ENCODE data around the gene CCDC194. TPM values are rescaled to one million over a fixed set of nuclear protein-coding genes. Genes with fewer than 3 reads are reported as not detected.

CCDC194 gene
- not detected for total RNA-seq
- polyA plus RNA-seq (ENCODE audit: insufficient read length in 2 of 2), result not detected
- long read RNA-seq, donor 1, result 0 reads
- long read RNA-seq, donor 2, partial matches to known transcripts, result 0 of 1 reads
- long read RNA-seq, donor 2, other reads (novel, unspliced or antisense), result 0 of 1 reads
- long read RNA-seq, donor 3, result 0 reads
- long read RNA-seq, donor 4, result 0 reads

DNA sequence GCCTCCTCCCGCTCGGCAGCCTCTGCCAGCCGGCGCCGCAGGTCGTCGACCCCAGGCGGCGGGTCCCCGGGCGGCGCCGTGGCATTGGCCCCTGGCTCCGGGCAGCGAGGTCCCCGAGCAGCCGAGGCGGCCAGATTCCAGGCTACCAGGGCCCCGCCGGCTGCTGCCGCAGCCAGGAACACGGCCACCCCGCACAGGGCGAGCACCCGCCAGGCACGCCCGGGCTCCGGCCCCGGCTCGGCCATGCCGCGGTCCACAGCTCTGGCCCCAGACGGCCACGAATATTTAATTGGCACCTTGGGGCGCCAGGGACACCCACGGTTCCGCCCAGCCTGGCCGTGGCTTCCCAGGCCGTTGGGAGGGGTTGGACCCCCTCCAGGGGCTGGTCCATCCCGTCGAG, at the start of gene CCDC194:
Gene CCDC194 (minus strand): TSS at position 283 of the 400 bp plus-strand sequence. CDS start 38 bp downstream, at position 245.
- DNase-seq (ENCODE audit: low read depth in 4 of 6, low spot score in 6 of 6), result no peak
- Histone ChIP-seq H3K36me3 (ENCODE audit: control insufficient read depth, insufficient read depth, low read length) (no peaks in the 10 kb centered on the region), H3K4me3 (ENCODE audit: low read depth, low read length) (no peak within 1 kb of the TSS), H3K9me3 (ENCODE audit: control insufficient read depth, insufficient read depth, low read length) (no peaks in the 10 kb centered on the region), H3K27ac (ENCODE audit: low read depth, low read length) (no peak within 1 kb of the TSS), H3K27me3 (ENCODE audit: control insufficient read depth, insufficient read depth, low read length) (peaks cover 11% of the 10 kb centered on the region), H3K4me1 (ENCODE audit: control insufficient read depth, insufficient read depth, low read length) (peaks cover 13% of the 10 kb centered on the region)
- 38% methylated on average over 41 of the region's 41 CpGs for WGBS (ENCODE audit: insufficient coverage)

GRCh38 chr19:17441241-17442021, 47.4 kb upstream of the CCDC194 start:
- no peak overlapping the region for H3K4me3 ChIP-seq (ENCODE audit: low read depth, low read length)
- H3K27me3 ChIP-seq (ENCODE audit: control insufficient read depth, insufficient read depth, low read length), result no peaks in the 10 kb centered on the region
- H3K9me3 ChIP-seq (ENCODE audit: control insufficient read depth, insufficient read depth, low read length), result no peaks in the 10 kb centered on the region
- peaks cover 6% of the 10 kb centered on the region for H3K36me3 ChIP-seq (ENCODE audit: control insufficient read depth, insufficient read depth, low read length)
- 37% methylated on average over 6 of the region's 8 CpGs for WGBS (ENCODE audit: insufficient coverage)
- DNase-seq (ENCODE audit: low read depth in 4 of 6, low spot score in 6 of 6), result peak in 2 of 6 donors; percentile 14 to 46
- no peaks in the 10 kb centered on the region for H3K4me1 ChIP-seq (ENCODE audit: control insufficient read depth, insufficient read depth, low read length)
- H3K27ac ChIP-seq (ENCODE audit: low read depth, low read length), result no peak overlapping the region

GRCh38 chr19:17436874-17437267, 42.9 kb upstream of the CCDC194 start:
- H3K27me3 ChIP-seq (ENCODE audit: control insufficient read depth, insufficient read depth, low read length), result no peaks in the 10 kb centered on the region
- peaks cover 21% of the 10 kb centered on the region for H3K36me3 ChIP-seq (ENCODE audit: control insufficient read depth, insufficient read depth, low read length)
- WGBS (ENCODE audit: insufficient coverage), result 56% methylated on average over 1 of the region's 7 CpGs
- no peak overlapping the region for H3K4me3 ChIP-seq (ENCODE audit: low read depth, low read length)
- no peak for DNase-seq (ENCODE audit: low read depth in 4 of 6, low spot score in 6 of 6)
- no peaks in the 10 kb centered on the region for H3K4me1 ChIP-seq (ENCODE audit: control insufficient read depth, insufficient read depth, low read length)
- no peak overlapping the region for H3K27ac ChIP-seq (ENCODE audit: low read depth, low read length)
- H3K9me3 ChIP-seq (ENCODE audit: control insufficient read depth, insufficient read depth, low read length), result no peaks in the 10 kb centered on the region

GRCh38 chr19:17436094-17436873, 42.3 kb upstream of the CCDC194 start:
- no peaks in the 10 kb centered on the region for H3K27me3 ChIP-seq (ENCODE audit: control insufficient read depth, insufficient read depth, low read length)
- H3K9me3 ChIP-seq (ENCODE audit: control insufficient read depth, insufficient read depth, low read length), result no peaks in the 10 kb centered on the region
- no peak overlapping the region for H3K27ac ChIP-seq (ENCODE audit: low read depth, low read length)
- H3K4me1 ChIP-seq (ENCODE audit: control insufficient read depth, insufficient read depth, low read length), result no peaks in the 10 kb centered on the region
- 97% methylated on average over 23 of the region's 25 CpGs for WGBS (ENCODE audit: insufficient coverage)
- H3K4me3 ChIP-seq (ENCODE audit: low read depth, low read length), result no peak overlapping the region
- peaks cover 21% of the 10 kb centered on the region for H3K36me3 ChIP-seq (ENCODE audit: control insufficient read depth, insufficient read depth, low read length)
- DNase-seq (ENCODE audit: low read depth in 4 of 6, low spot score in 6 of 6), result no peak

DNA sequence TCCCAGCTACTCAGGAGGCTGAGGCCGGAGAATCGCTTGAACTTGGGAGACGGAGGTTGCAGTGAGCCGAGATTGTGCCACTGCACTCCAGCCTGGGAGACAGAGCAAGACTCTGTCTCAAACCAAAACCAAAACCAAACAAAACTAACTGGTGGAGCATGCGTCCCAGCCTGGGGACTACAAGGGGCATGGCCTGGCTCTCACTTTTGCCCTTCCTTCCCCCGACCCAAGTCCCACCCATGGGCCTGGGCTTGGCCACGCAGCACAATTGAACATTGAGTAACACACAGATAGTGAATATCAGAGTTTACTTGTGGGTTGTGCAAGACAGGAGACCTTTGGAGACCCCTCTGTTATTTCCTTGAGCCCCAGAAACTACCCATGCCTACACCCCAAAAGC, 41.2 kb upstream of the CCDC194 start:
- H3K27me3 ChIP-seq (ENCODE audit: control insufficient read depth, insufficient read depth, low read length), result no peaks in the 10 kb centered on the region
- DNase-seq (ENCODE audit: low read depth in 4 of 6, low spot score in 6 of 6), result no peak
- H3K36me3 ChIP-seq (ENCODE audit: control insufficient read depth, insufficient read depth, low read length), result peaks cover 21% of the 10 kb centered on the region
- no peaks in the 10 kb centered on the region for H3K9me3 ChIP-seq (ENCODE audit: control insufficient read depth, insufficient read depth, low read length)
- no peak overlapping the region for H3K27ac ChIP-seq (ENCODE audit: low read depth, low read length)
- H3K4me1 ChIP-seq (ENCODE audit: control insufficient read depth, insufficient read depth, low read length), result no peaks in the 10 kb centered on the region
- no peak overlapping the region for H3K4me3 ChIP-seq (ENCODE audit: low read depth, low read length)
- 90% methylated on average over 5 of the region's 7 CpGs for WGBS (ENCODE audit: insufficient coverage)

GRCh38 chr19:17431417-17431816, 37.4 kb upstream of the CCDC194 start:
- 100% methylated on average over 3 of the region's 7 CpGs for WGBS (ENCODE audit: insufficient coverage)

GRCh38 chr19:17429641-17430113, 35.7 kb upstream of the CCDC194 start:
- Histone ChIP-seq H3K36me3 (ENCODE audit: control insufficient read depth, insufficient read depth, low read length) (peaks cover 9% of the 10 kb centered on the region), H3K27me3 (ENCODE audit: control insufficient read depth, insufficient read depth, low read length) (no peaks in the 10 kb centered on the region), H3K27ac (ENCODE audit: low read depth, low read length) (no peak overlapping the region), H3K4me1 (ENCODE audit: control insufficient read depth, insufficient read depth, low read length) (peaks cover 14% of the 10 kb centered on the region), H3K4me3 (ENCODE audit: low read depth, low read length) (no peak overlapping the region), H3K9me3 (ENCODE audit: control insufficient read depth, insufficient read depth, low read length) (no peaks in the 10 kb centered on the region)
- DNase-seq (ENCODE audit: low read depth in 4 of 6, low spot score in 6 of 6), result no peak
- 67% methylated on average over 15 of the region's 17 CpGs for WGBS (ENCODE audit: insufficient coverage)

More at GRCh38 chr19:17431417-17431816, 37.4 kb upstream of the CCDC194 start:
- H3K27ac ChIP-seq (ENCODE audit: low read depth, low read length), result no peak overlapping the region
- no peaks in the 10 kb centered on the region for H3K9me3 ChIP-seq (ENCODE audit: control insufficient read depth, insufficient read depth, low read length)
- no peak overlapping the region for H3K4me3 ChIP-seq (ENCODE audit: low read depth, low read length)
- H3K4me1 ChIP-seq (ENCODE audit: control insufficient read depth, insufficient read depth, low read length), result peaks cover 6% of the 10 kb centered on the region
- DNase-seq (ENCODE audit: low read depth in 4 of 6, low spot score in 6 of 6), result no peak
- no peaks in the 10 kb centered on the region for H3K27me3 ChIP-seq (ENCODE audit: control insufficient read depth, insufficient read depth, low read length)
- H3K36me3 ChIP-seq (ENCODE audit: control insufficient read depth, insufficient read depth, low read length), result peaks cover 18% of the 10 kb centered on the region

GRCh38 chr19:17424743-17425365, 30.9 kb upstream of the CCDC194 start:
- H3K27me3 ChIP-seq (ENCODE audit: control insufficient read depth, insufficient read depth, low read length), result no peaks in the 10 kb centered on the region
- H3K4me3 ChIP-seq (ENCODE audit: low read depth, low read length), result peak overlapping the region; percentile 27
- H3K4me1 ChIP-seq (ENCODE audit: control insufficient read depth, insufficient read depth, low read length), result peaks cover 25% of the 10 kb centered on the region
- no peak overlapping the region for H3K27ac ChIP-seq (ENCODE audit: low read depth, low read length)
- peaks cover 26% of the 10 kb centered on the region for H3K36me3 ChIP-seq (ENCODE audit: control insufficient read depth, insufficient read depth, low read length)
- 9% methylated on average over 22 of the region's 27 CpGs for WGBS (ENCODE audit: insufficient coverage)
- H3K9me3 ChIP-seq (ENCODE audit: control insufficient read depth, insufficient read depth, low read length), result no peaks in the 10 kb centered on the region
- DNase-seq (ENCODE audit: low read depth in 4 of 6, low spot score in 6 of 6), result peak in 3 of 6 donors; percentile 26 to 75 (median 73)
